Astrocyte (in vitro differentiated cells and primary cell): ENCODE results near the gene ALOX5. TPM values are rescaled to one million over a fixed set of nuclear protein-coding genes. Genes with fewer than 3 reads are reported as not detected.

Experiments used
- DNase-seq: peaks from one replicate; pipeline ENCODE4 v3.0.0-alpha.2; 2010; ENCODE audit warnings: low read depth
- FAIRE-seq: peaks from 2 replicates; lab custom pipeline; 2011; peaks lifted over from hg19 to GRCh38; lab: Jason Lieb, UNC
- H2AFZ ChIP-seq: 2 replicates; pipeline ENCODE4 v1.6.0; 2012; ENCODE audit warnings: low read depth, low read length, inconsistent platforms
- H3K27ac ChIP-seq: 2 replicates; pipeline ENCODE4 v1.5.1; 2011; ENCODE audit warnings: low read depth, low read length, inconsistent platforms
- H3K27me3 ChIP-seq: 2 replicates; pipeline ENCODE4 v1.6.0; 2011; ENCODE audit warnings: low read length, inconsistent platforms; ENCODE audit not compliant: insufficient read depth
- H3K36me3 ChIP-seq: 2 replicates; pipeline ENCODE4 v1.5.1; 2011; ENCODE audit warnings: low read length, inconsistent platforms; ENCODE audit not compliant: insufficient read depth
- H3K4me1 ChIP-seq: 2 replicates; pipeline ENCODE4 v1.5.1; 2011; ENCODE audit warnings: low read length, inconsistent platforms; ENCODE audit not compliant: insufficient read depth
- H3K4me2 ChIP-seq: 2 replicates; pipeline ENCODE4 v1.6.0; 2012; ENCODE audit warnings: low read length, inconsistent platforms
- H3K4me3 ChIP-seq: 2 replicates; pipeline ENCODE4 v1.5.1; 2011; ENCODE audit warnings: low read depth, mild to moderate bottlenecking, low read length, inconsistent platforms; ENCODE audit not compliant: insufficient read depth
- H3K79me2 ChIP-seq: 2 replicates; pipeline ENCODE4 v1.6.0; 2012; ENCODE audit warnings: mild to moderate bottlenecking, low read length, inconsistent platforms; ENCODE audit not compliant: insufficient read depth
- H3K9ac ChIP-seq: 2 replicates; pipeline ENCODE4 v1.6.0; 2012; ENCODE audit warnings: mild to moderate bottlenecking, low read length, inconsistent platforms
- H3K9me3 ChIP-seq: 2 replicates; pipeline ENCODE4 v1.5.1; 2012; ENCODE audit warnings: low read depth, mild to moderate bottlenecking, low read length, inconsistent platforms; ENCODE audit not compliant: insufficient read depth
- H4K20me1 ChIP-seq: 2 replicates; pipeline ENCODE4 v1.6.0; 2012; ENCODE audit warnings: low read length, inconsistent platforms; ENCODE audit not compliant: insufficient read depth
- H3K27ac Mint-ChIP-seq: one replicate; pipeline ENCODE4 v1.8.0; 2021; ENCODE audit warnings: mild to moderate bottlenecking, mixed read lengths; ENCODE audit not compliant: unreplicated experiment
- H3K27me3 Mint-ChIP-seq: one replicate; pipeline ENCODE4 v1.8.0; 2021; ENCODE audit warnings: low read depth, mixed read lengths; ENCODE audit not compliant: unreplicated experiment
- H3K36me3 Mint-ChIP-seq: one replicate; pipeline ENCODE4 v1.8.0; 2021; ENCODE audit warnings: low read depth, mixed read lengths; ENCODE audit not compliant: unreplicated experiment
- H3K4me1 Mint-ChIP-seq: one replicate; pipeline ENCODE4 v1.8.0; 2021; ENCODE audit warnings: low read depth, mixed read lengths; ENCODE audit not compliant: unreplicated experiment
- H3K4me3 Mint-ChIP-seq: one replicate; pipeline ENCODE4 v1.8.0; 2021; ENCODE audit warnings: mild to moderate bottlenecking, moderate library complexity, mixed read lengths; ENCODE audit not compliant: unreplicated experiment
- H3K9me3 Mint-ChIP-seq: one replicate; pipeline ENCODE4 v1.8.0; 2021; ENCODE audit warnings: mild to moderate bottlenecking, mixed read lengths; ENCODE audit not compliant: unreplicated experiment
- EZH2 ChIP-seq: IDR thresholded peaks from 2 replicates; pipeline ENCODE4 v1.6.1; 2012; ENCODE audit warnings: mild to moderate bottlenecking, low read length, inconsistent platforms; ENCODE audit not compliant: insufficient read depth
- total RNA-seq: library from RNA; stranded (reverse); gene quantifications from 2 replicates; pipeline ENCODE4 v1.2.1, GENCODE V29; 2021
- TF ChIP-seq, protein P1 (sequence below): IDR thresholded peaks from 2 replicates; pipeline ENCODE4 v1.5.1; 2011; ENCODE audit warnings: low read depth, mild to moderate bottlenecking, inconsistent platforms, low read length, moderate library complexity; ENCODE audit not compliant: insufficient read depth

Gene ALOX5
- total RNA-seq, 1 donor from 2014 or later: 1.0 TPM

DNA sequence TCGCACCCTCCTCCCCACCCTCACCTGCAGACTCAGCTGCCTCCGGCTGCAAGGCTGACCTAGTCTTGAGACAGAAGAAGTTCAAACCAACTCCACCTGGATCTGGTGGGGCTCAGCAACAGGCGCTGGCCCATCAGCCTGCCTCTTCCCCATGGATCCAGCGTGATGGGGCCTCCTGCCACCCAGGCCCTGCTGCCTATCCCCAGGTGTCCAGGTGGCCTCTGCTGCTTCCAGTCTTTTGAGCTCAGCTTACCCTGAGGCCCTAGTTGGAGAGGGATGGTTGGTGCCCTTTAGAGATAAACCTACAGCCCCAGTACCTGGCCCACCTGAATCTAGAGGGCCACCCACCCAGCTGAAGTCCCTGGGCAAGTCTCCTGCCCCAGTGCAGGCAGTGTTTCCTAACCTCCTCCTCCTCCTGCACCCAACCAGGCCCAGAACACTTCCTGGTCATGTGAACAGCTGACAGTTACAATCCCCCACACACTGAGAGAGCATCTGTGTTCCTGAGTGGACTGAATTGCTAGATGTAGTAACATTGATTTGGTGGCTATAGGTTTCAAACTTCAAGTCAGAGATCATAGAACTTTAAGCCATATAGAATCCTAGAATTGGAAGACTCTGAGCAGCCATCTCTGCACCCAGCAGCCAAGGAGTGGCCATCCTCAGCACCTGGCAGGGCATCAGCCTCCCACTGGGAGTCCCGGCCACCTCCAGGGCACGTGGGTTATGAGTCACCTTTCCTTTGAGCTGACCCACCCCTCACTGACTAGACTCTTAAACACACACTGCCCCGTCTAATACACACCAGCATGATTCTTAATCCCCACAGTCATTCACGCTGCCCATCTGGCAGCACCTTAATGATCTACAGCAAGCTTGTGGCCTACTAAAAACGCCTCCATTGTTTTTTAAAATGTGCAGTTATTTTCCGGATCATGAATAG is 51.9 kb downstream of the ALOX5 start:
- Histone ChIP-seq H3K79me2 (no peaks in the 10 kb centered on the region), H3K4me1 (no peaks in the 10 kb centered on the region), H3K27ac (no peak overlapping the region), H3K9ac (no peak overlapping the region), H3K9me3 (no peaks in the 10 kb centered on the region), H3K27me3 (peaks cover 12% of the 10 kb centered on the region), H2AFZ (no peak overlapping the region), H3K36me3 (no peaks in the 10 kb centered on the region), H4K20me1 (no peaks in the 10 kb centered on the region), H3K4me3 (no peak overlapping the region), H3K4me2 (no peak overlapping the region)
- H3K36me3 Mint-ChIP-seq: no peaks in the 10 kb centered on the region
- no peak for FAIRE-seq
- H3K9me3 Mint-ChIP-seq: no peaks in the 10 kb centered on the region
- peaks cover 6% of the 10 kb centered on the region for H3K4me1 Mint-ChIP-seq
- H3K27me3 Mint-ChIP-seq: peaks cover 41% of the 10 kb centered on the region
- no peak overlapping the region for H3K4me3 Mint-ChIP-seq
- no peak for DNase-seq
- no peak for TF ChIP-seq EZH2
- TF ChIP-seq, protein P1, sequence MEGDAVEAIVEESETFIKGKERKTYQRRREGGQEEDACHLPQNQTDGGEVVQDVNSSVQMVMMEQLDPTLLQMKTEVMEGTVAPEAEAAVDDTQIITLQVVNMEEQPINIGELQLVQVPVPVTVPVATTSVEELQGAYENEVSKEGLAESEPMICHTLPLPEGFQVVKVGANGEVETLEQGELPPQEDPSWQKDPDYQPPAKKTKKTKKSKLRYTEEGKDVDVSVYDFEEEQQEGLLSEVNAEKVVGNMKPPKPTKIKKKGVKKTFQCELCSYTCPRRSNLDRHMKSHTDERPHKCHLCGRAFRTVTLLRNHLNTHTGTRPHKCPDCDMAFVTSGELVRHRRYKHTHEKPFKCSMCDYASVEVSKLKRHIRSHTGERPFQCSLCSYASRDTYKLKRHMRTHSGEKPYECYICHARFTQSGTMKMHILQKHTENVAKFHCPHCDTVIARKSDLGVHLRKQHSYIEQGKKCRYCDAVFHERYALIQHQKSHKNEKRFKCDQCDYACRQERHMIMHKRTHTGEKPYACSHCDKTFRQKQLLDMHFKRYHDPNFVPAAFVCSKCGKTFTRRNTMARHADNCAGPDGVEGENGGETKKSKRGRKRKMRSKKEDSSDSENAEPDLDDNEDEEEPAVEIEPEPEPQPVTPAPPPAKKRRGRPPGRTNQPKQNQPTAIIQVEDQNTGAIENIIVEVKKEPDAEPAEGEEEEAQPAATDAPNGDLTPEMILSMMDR: no peak
- no peak overlapping the region for H3K27ac Mint-ChIP-seq

DNA sequence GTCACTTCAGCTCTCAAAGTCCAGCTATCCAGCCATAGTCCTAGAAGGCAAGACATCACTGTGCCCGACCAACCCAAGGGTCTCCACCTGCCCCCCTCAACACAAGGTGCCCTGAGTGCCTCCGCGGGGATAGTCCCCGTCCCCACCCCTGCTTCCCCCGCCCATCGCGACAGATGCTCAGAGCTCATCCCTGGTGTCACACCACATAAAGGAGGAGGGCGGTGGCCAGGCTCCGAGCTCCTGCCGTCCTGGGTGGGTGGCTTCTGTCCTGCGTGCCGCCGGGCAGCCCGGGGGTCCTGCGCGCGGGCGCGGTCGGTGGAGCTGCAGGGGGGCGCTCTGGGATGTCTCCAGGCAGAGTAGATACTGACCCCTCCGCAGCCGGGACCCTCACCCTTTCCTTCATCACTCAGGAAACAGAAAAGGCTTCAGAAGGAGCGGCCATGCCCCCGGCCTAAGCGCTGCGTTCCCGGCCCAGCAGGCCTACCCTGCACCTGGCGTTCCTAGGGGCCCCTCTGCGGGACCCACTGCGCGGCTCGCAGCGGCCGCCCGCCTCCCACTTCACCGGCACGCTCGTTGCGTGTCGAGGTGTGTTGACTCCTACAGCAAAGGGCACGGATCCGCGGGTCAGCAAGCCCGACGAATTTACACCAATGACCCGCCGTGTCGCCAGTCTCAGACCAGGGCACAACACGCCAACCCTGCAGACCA is 53.4 kb downstream of the ALOX5 start:
- H2AFZ ChIP-seq: peak overlapping the region; percentile 26
- no peak overlapping the region for H3K4me2 ChIP-seq
- no peaks in the 10 kb centered on the region for H3K4me1 ChIP-seq
- H4K20me1 ChIP-seq: no peaks in the 10 kb centered on the region
- H3K9me3 Mint-ChIP-seq: no peaks in the 10 kb centered on the region
- H3K79me2 ChIP-seq: no peaks in the 10 kb centered on the region
- H3K4me1 Mint-ChIP-seq: peaks cover 6% of the 10 kb centered on the region
- peaks cover 12% of the 10 kb centered on the region for H3K27me3 ChIP-seq
- TF ChIP-seq, protein P1: no peak
- no peak for TF ChIP-seq EZH2
- peaks cover 31% of the 10 kb centered on the region for H3K27me3 Mint-ChIP-seq
- no peak overlapping the region for H3K4me3 Mint-ChIP-seq
- H3K4me3 ChIP-seq: no peak overlapping the region
- H3K36me3 ChIP-seq: no peaks in the 10 kb centered on the region
- no peak for DNase-seq
- no peaks in the 10 kb centered on the region for H3K36me3 Mint-ChIP-seq
- H3K9ac ChIP-seq: no peak overlapping the region
- no peaks in the 10 kb centered on the region for H3K9me3 ChIP-seq
- H3K27ac Mint-ChIP-seq: no peak overlapping the region
- FAIRE-seq: no peak
- H3K27ac ChIP-seq: no peak overlapping the region
